Liver (tissue), 4 donors: ENCODE measurements around the gene ZNF280A. TPM values are rescaled to one million over a fixed set of nuclear protein-coding genes. Genes with fewer than 3 reads are reported as not detected.

Experiments
- polyA plus RNA-seq, 2 donors: library from polyadenylated mRNA; stranded (reverse) in 1 of 2; unstranded in 1 of 2; fragments of 200-250 nt in 1 of 2; fragments of >200 nt in 1 of 2; fragmentation: Nextera tagmentation in 1 of 2; extraction: Ambion mirVana in 1 of 2; gene quantifications; one replicate each; pipeline versions ENCODE4 v1.2.1 to v1.2.3, GENCODE V29; 2013 to 2015
- total RNA-seq, 2 donors: library from RNA; depleted of rRNA; stranded (reverse); fragments of >200 nt; gene quantifications; one replicate each; pipeline ENCODE4 v1.2.3, GENCODE V29; 2014
- donor health status: healthy.
- donor health status: healthy.
- donor health status: healthy.

The ZNF280A gene
- total and polyA plus RNA-seq, 4 donors = not detected

Other genes starting within 250 kb of the ZNF280A start
- gene ZNF280B, start 11.5 kb downstream of the ZNF280A start, total RNA-seq = under 1 TPM; 0.08 to 0.84 TPM
- under 1 TPM; 0.03 TPM for gene ZNF280B, start 11.5 kb downstream of the ZNF280A start, polyA plus RNA-seq
- not detected for gene PRAME, start 39.0 kb upstream of the ZNF280A start, total RNA-seq
- gene PRAME, start 39.0 kb upstream of the ZNF280A start, polyA plus RNA-seq = not detected
- gene GGTLC2, start 124.3 kb upstream of the ZNF280A start, total RNA-seq = not detected
- not detected for gene GGTLC2, start 124.3 kb upstream of the ZNF280A start, polyA plus RNA-seq